Liver (tissue), 9 donors: ENCODE measurements around the gene BRCA2. TPM values are rescaled to one million over a fixed set of nuclear protein-coding genes. Genes with fewer than 3 reads are reported as not detected.

Experiments
- DNase-seq: peaks from one replicate; pipeline ENCODE4 v3.0.0-alpha.2; 2017; ENCODE audit warnings: low spot score
- H3K27ac ChIP-seq, 2 donors: one replicate each; pipeline ENCODE4 v1.7.0; 2013; ENCODE audit warnings: inconsistent platforms in 2 of 2, low read length in 2 of 2, control low read depth in 1 of 2, low read depth in 1 of 2, mild to moderate bottlenecking in 1 of 2
- H3K27me3 ChIP-seq, 4 donors: one replicate each; pipeline versions ENCODE4 v1.6.1 to v1.7.0; 2013; ENCODE audit warnings: low read length in 3 of 4, inconsistent platforms in 1 of 4, mild to moderate bottlenecking in 1 of 4, moderate library complexity in 1 of 4; ENCODE audit not compliant: control insufficient read depth in 4 of 4, insufficient read depth in 4 of 4
- H3K36me3 ChIP-seq, 4 donors: one replicate each; pipeline versions ENCODE4 v1.6.1 to v1.7.0; 2013; ENCODE audit warnings: low read length in 3 of 4, mild to moderate bottlenecking in 3 of 4, low read depth in 1 of 4, moderate library complexity in 1 of 4; ENCODE audit not compliant: control insufficient read depth in 4 of 4, insufficient read depth in 3 of 4
- H3K4me1 ChIP-seq, 4 donors: one replicate each; pipeline versions ENCODE4 v1.6.1 to v1.7.0; 2013; ENCODE audit warnings: low read length in 3 of 4, mild to moderate bottlenecking in 3 of 4, moderate library complexity in 1 of 4; ENCODE audit not compliant: control insufficient read depth in 4 of 4, insufficient read depth in 4 of 4
- H3K4me3 ChIP-seq, 3 donors: one replicate each; pipeline versions ENCODE4 v1.6.1 to v1.7.0; 2013; ENCODE audit warnings: low read length in 3 of 3, control low read depth in 1 of 3, low read depth in 1 of 3, mild to moderate bottlenecking in 1 of 3
- H3K9ac ChIP-seq, 2 donors: one replicate each; pipeline ENCODE4 v1.7.0; 2013; ENCODE audit warnings: low read length in 2 of 2, mild to moderate bottlenecking in 2 of 2, moderate library complexity in 2 of 2, control low read depth in 1 of 2, low read depth in 1 of 2
- H3K9me3 ChIP-seq, 4 donors: one replicate each; pipeline versions ENCODE4 v1.6.1 to v1.7.0; 2013; ENCODE audit warnings: low read length in 3 of 4; ENCODE audit not compliant: control insufficient read depth in 4 of 4
- CTCF ChIP-seq: fragments of 150-350 bp; IDR thresholded peaks from 2 replicates; pipeline ENCODE4 v1.5.1; 2017; ENCODE audit warnings: improper control_type of control experiment, low read depth, low read length; ENCODE audit not compliant: missing input control
- EGR1 ChIP-seq, 2 donors: IDR thresholded peaks; 2 replicates each; pipeline ENCODE4 v1.6.1; 2016 to 2018; ENCODE audit warnings: antibody characterized with exemption in 2 of 2, low read depth in 2 of 2
- FOXA1 ChIP-seq: IDR thresholded peaks from 2 replicates; pipeline ENCODE4 v1.6.1; 2016; ENCODE audit warnings: antibody characterized with exemption
- FOXA2 ChIP-seq: IDR thresholded peaks from 2 replicates; pipeline ENCODE4 v1.6.1; 2016; ENCODE audit warnings: antibody characterized with exemption
- GABPA ChIP-seq, 2 donors: IDR thresholded peaks in 1 of 2; conservative IDR thresholded peaks in 1 of 2; 2 replicates each; pipeline ENCODE4 v1.6.1; 2016; ENCODE audit warnings: antibody characterized with exemption in 2 of 2, mild to moderate bottlenecking in 1 of 2, moderate library complexity in 1 of 2
- HNF4A ChIP-seq, 2 donors: conservative IDR thresholded peaks; 2 replicates each; pipeline ENCODE4 v1.6.1; 2016; ENCODE audit warnings: antibody characterized with exemption in 2 of 2, mild to moderate bottlenecking in 2 of 2
- HNF4G ChIP-seq: IDR thresholded peaks from 2 replicates; pipeline ENCODE4 v1.6.1; 2016; ENCODE audit warnings: antibody characterized with exemption
- JUND ChIP-seq, 2 donors: IDR thresholded peaks; 2 replicates each; pipeline ENCODE4 v1.6.1; 2016; ENCODE audit warnings: antibody characterized with exemption in 2 of 2
- MAX ChIP-seq: IDR thresholded peaks from 2 replicates; pipeline ENCODE4 v1.6.1; 2016; ENCODE audit warnings: antibody characterized with exemption
- NR2F2 ChIP-seq: IDR thresholded peaks from 2 replicates; pipeline ENCODE4 v1.6.1; 2016; ENCODE audit warnings: antibody characterized with exemption
- RAD21 ChIP-seq, 2 donors: IDR thresholded peaks; 2 replicates each; pipeline ENCODE4 v1.6.1; 2016; ENCODE audit warnings: antibody characterized with exemption in 2 of 2, mild to moderate bottlenecking in 2 of 2
- REST ChIP-seq: IDR thresholded peaks from 2 replicates; pipeline ENCODE4 v1.6.1; 2016; ENCODE audit warnings: antibody characterized with exemption, mild to moderate bottlenecking
- RXRA ChIP-seq, 2 donors: IDR thresholded peaks; 2 replicates each; pipeline ENCODE4 v1.6.1; 2017 to 2018; ENCODE audit warnings: antibody characterized with exemption in 2 of 2, mild to moderate bottlenecking in 1 of 2
- SP1 ChIP-seq: IDR thresholded peaks from 2 replicates; pipeline ENCODE4 v1.6.1; 2018; ENCODE audit warnings: antibody characterized with exemption, mild to moderate bottlenecking
- TAF1 ChIP-seq: conservative IDR thresholded peaks from 2 replicates; pipeline ENCODE4 v1.6.1; 2016; ENCODE audit warnings: antibody characterized with exemption, mild to moderate bottlenecking
- ZBTB33 ChIP-seq: IDR thresholded peaks from 2 replicates; pipeline ENCODE4 v1.6.1; 2016; ENCODE audit warnings: antibody characterized with exemption
- WGBS: extraction: QIAGEN DNeasy Blood & Tissue Kit; methylation state at CpG from one replicate; pipeline ENCODE4 v1.1.7; 2013; 5-methylcytosine and 5-hydroxymethylcytosine counted together
- polyA plus RNA-seq, 2 donors: library from polyadenylated mRNA; stranded (reverse) in 1 of 2; unstranded in 1 of 2; fragments of 200-250 nt in 1 of 2; fragments of >200 nt in 1 of 2; fragmentation: Nextera tagmentation in 1 of 2; extraction: Ambion mirVana in 1 of 2; gene quantifications; one replicate each; pipeline versions ENCODE4 v1.2.1 to v1.2.3, GENCODE V29; 2013 to 2015
- total RNA-seq, 2 donors: library from RNA; depleted of rRNA; stranded (reverse); fragments of >200 nt; gene quantifications; one replicate each; pipeline ENCODE4 v1.2.3, GENCODE V29; 2014
- donor health status: healthy.
- donor health status: healthy.
- donor health status: healthy.
- donor health status: healthy.
- donor health status: healthy.

The BRCA2 gene
- total and polyA plus RNA-seq, 4 donors: 0.39 to 10.8 (median 0.86) TPM

- no peak for TF ChIP-seq FOXA1
- no peak for TF ChIP-seq TAF1
- no peak for TF ChIP-seq ZBTB33
- TF ChIP-seq FOXA2: no peak
- TF ChIP-seq EGR1 (IDR thresholded peaks at IDR 0.05; ENCODE audit: low read depth in 2 of 2): no peak
- TF ChIP-seq RAD21 (IDR thresholded peaks at IDR 0.05): no peak
- no peak for TF ChIP-seq CTCF
- TF ChIP-seq MAX: no peak
- TF ChIP-seq GABPA (IDR thresholded peaks at IDR 0.05 in 1 of 2, conservative IDR thresholded peaks at IDR 0.05 in 1 of 2): no peak
- TF ChIP-seq RXRA (IDR thresholded peaks at IDR 0.05): no peak
- no peak for TF ChIP-seq HNF4G
- no peak for TF ChIP-seq JUND (IDR thresholded peaks at IDR 0.05)
- no peak for TF ChIP-seq HNF4A (conservative IDR thresholded peaks at IDR 0.05)
- TF ChIP-seq REST: no peak
- no peak for TF ChIP-seq SP1
- TF ChIP-seq NR2F2: no peak
- DNase-seq: no peak
Observed at GRCh38 chr13:32407854-32408253, 92.5 kb downstream of the BRCA2 start.

More at GRCh38 chr13:32407854-32408253, 92.5 kb downstream of the BRCA2 start:
- peak overlapping the region in 1 of 2 donors; percentile 9 for H3K27ac ChIP-seq
- WGBS: 97% methylated on average over 6 of the region's 6 CpGs
- no peak overlapping the region for H3K9ac ChIP-seq
- no peak overlapping the region for H3K4me3 ChIP-seq
- H3K4me1 ChIP-seq: peaks cover 3 to 35% (median 29%) of the 10 kb centered on the region in 4 donors
- H3K9me3 ChIP-seq: no peaks in the 10 kb centered on the region
- no peaks in the 10 kb centered on the region for H3K27me3 ChIP-seq
- peaks cover 1 to 36% (median 32%) of the 10 kb centered on the region in 4 donors for H3K36me3 ChIP-seq
